UCSD-AML1 (cell line): ENCODE results near the gene PRAMEF8.
"Not testable (repeated sequence)": the region's sequence is repeated elsewhere in the genome, so short reads cannot be mapped to it uniquely, and the experiment has no call there.

ENCODE experiments used
- DNase-seq: peaks from one replicate; lab custom pipeline; 2025; ENCODE audit not compliant: unreplicated experiment; lab: John Stamatoyannopoulos, UW

Gene PRAMEF8

DNA sequence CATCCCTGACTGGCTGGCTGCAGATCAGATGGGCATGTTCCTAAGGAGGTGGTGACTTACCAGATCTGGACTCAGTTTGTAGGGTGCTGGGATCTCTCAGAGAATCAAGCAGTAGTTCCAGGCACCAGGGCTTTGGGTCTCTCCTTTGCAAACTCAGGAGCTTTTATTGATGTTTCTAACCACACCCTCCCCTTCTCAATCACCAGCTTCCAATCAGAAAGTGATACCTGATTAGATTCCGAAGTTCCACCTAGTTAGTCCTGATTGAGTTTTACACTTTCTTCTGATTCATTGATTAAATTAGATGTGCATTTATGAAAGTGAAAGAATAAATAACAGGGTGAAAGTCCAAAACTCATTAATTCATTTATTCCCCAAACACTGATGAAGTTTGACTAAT lies at the start of gene PRAMEF8:
Gene PRAMEF8, minus strand, starts transcription at position 101 of the 400 bp plus-strand sequence. CDS start 1,046 bp downstream, outside the sequence.
- not testable (repeated sequence) for DNase-seq

DNA sequence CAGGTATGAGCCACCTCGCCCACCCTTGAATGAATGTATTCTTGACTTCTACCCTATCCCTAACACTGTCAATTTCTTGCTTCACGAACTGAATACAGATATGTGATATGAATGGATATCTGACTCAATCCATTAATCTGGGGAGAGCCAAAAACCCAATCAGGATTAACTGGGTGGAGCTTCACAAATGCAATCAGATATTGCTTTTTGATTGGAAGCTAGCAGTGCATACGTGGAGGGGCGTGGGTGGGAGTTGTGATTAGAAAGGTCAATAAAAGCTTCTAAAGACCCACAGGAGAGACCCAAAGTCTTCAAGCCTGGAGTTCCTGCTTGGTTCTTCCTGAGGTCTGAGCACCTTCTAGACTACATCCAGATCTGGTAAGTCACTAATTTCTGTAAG lies 30.3 kb upstream of the PRAMEF8 start, which contains the start of gene PRAMEF15:
Gene PRAMEF15, plus strand, starts transcription at position 301 of the 400 bp plus-strand sequence. CDS start 2,827 bp downstream, outside the sequence.
- DNase-seq = not testable (repeated sequence)

DNA sequence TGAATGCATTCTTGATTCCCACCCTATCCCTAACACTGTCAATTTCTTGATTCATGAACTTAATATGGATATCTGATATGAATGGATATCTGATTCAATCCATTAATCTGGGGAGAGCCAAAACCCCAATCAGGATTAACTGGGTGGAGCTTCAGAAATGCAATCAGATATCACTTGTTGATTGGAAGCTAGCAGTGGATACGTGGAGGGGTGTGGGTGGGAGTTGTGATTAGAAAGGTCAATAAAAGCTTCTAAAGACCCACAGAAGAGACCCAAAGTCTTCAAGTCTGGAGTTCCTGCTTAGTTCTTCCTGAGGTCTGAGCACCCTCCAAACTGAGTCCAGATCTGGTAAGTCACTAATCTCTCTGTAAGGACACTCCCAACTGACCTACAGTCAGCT lies 18.3 kb upstream of the PRAMEF8 start, which contains the start of gene PRAMEF33:
Gene PRAMEF33, plus strand, starts transcription at position 301 of the 400 bp plus-strand sequence. CDS start 2,416 bp downstream, outside the sequence.
- DNase-seq = not testable (repeated sequence)

DNA sequence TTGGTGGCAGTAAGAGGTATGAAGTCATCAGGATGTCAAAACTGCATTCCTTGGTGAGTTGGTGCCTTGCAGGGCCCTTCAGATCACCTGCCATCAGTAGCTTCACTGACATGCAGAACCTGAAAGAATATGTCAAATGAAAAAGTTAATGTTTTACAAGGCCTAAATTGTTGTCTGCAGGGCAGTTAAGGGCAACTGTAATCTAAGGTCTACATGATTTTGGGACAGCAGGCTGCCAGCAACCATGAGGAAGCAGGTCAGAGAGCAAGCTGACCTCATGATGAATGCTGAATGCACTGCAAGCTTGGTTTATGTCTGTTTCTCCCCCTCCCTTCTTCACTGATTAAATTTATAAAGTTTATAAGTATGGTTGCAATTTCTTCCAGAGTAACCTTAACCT lies 17.3 kb upstream of the PRAMEF8 start:
- DNase-seq = not testable (repeated sequence)

DNA sequence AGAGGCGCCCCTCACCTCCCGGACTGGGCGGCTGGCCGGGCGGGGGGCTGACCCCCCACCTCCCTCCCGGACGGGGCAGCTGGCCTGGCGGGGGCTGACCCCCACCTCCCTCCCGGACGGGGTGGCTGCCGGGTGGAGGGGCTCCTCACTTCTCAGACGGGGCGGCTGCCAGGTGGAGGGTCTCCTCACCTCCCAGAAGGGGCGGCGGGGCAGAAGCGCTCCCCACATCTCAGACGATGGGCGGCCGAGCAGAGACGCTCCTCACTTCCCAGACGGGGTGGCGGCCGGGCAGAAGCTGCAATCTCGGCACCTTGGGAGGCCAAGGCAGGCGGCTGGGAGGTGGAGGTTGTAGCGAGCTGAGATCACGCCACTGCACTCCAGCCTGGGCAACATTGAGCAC lies 13.8 kb upstream of the PRAMEF8 start:
- DNase-seq = not testable (repeated sequence)

DNA sequence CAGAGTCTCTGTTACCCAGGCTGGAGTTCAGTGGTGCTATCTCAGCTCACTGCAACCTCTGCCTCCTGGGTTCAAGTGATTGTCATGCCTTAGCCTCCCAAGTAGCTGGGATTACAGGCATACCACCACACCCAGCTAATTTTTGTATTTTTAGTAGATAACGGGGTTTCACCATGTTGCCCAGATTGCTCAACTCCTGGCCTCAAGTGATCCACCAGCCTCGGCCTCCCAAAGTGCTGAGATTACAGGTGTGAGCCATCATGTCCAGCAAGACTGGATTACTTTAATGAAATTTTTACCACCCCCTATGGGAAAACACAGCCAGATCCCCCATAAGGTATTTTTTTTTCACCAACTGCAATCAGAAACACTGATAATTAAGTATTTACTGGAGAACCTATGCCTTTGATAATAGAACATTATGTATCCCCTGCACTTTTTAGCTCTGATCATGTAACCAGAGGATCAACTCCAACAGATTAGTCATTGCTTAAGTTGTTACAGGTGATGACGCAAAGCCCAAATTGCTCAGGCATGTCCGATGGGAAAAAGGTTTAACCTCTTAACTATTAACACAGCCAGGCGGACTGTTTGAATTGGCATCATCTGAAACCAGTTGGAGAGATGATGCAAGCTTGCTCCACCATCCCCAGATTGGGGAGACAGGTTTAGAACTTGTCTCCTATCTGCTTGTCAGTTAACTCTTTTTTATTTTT lies 12.4 kb upstream of the PRAMEF8 start:
- DNase-seq = not testable (repeated sequence)

DNA sequence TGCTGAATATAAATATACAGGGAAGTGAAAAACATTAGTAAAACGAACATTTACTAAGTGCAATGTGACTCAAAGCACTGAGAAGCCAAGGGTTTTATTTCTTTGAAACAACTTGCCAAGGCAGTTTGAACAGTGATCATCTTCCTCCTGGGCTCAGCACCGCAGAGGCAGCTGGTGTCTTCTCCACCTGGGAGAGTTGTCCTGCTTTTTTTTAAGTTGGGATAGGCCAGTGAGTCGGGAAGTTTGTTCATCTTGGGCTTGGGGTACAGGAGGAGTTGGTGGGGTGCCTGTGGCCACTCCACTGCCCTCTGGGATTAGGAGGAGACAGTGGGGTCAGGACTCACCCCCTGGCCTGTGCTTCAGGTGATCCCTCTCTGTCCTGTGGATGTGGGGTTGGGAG lies 4.1 kb upstream of the PRAMEF8 start:
- DNase-seq = not testable (repeated sequence)

DNA sequence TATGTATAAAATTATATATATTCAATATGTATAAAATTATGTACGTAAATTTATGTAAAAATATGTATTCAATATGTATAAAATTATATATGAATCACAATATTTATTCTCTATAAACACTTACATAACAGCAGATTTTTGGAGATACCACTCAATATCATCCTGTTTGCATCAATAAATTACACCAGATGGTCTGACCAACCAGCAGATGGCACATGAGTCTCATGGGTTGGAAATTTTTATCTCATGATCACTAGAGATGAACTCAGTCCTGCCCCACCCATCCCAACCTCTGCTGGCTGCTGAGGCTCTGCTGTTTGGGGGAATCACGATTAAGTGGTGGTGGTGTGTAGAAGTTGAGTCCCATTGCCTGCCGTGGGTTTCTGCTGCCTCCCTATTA lies 5.3 kb downstream of the PRAMEF8 start:
- DNase-seq = not testable (repeated sequence)

DNA sequence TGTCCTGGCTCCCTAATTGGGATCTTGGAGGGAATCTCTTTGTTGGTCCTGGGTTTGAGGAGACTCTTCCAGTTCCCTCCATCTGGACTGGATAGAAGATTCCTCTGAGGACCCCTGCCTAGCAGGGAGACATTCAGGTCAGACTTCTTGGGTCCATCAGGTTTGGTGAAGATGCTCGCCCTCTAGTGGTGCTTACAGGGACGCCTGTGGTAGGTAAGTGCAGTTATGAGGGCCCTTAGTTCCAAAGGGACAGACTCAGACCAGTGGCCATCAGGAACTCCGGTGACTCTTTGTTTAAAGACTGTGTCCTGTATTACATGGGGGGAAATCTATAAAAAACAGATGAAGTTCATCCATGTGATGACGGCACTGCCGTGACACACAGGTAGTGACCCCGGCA lies 7.9 kb downstream of the PRAMEF8 start:
- not testable (repeated sequence) for DNase-seq

DNA sequence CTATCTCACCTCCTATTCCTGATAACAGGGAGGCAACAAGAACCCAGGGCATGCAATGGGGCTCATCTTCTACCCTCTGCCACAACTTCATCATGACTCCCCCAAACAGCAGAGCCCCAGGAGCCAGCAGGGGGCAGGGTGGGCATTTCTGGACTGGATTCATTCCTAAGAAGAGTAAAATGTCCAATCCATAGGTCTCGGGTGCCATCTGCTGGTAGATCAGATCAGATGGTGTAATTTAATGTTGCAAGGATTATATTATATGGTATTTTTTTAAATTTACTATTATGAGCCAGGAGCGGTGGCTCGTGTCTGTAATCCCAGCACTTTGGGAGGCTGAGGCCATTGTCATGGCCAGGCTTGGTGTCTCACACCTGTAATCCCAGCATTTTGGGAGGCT lies 19.8 kb downstream of the PRAMEF8 start:
- DNase-seq = not testable (repeated sequence)

DNA sequence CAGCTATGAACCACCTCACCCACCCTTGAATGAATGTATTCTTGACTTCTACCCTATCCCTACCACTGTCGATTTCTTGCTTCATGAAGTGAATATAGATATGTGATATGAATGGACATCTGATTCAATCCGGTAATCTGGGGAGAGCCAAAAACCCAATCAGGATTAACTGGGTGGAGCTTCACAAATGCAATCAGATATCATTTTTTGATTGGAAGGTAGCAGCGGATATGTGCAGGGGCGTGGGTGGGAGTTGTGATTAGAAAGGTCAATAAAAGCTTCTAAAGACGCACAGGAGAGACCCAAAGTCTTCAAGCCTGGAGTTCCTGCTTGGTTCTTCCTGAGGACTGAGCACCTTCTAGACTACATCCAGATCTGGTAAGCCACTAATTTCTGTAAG lies 31.0 kb downstream of the PRAMEF8 start, which contains the start of gene PRAMEF5:
Gene PRAMEF5, plus strand, starts transcription at position 301 of the 400 bp plus-strand sequence. CDS start 5,071 bp downstream, outside the sequence.
- not testable (repeated sequence) for DNase-seq

DNA sequence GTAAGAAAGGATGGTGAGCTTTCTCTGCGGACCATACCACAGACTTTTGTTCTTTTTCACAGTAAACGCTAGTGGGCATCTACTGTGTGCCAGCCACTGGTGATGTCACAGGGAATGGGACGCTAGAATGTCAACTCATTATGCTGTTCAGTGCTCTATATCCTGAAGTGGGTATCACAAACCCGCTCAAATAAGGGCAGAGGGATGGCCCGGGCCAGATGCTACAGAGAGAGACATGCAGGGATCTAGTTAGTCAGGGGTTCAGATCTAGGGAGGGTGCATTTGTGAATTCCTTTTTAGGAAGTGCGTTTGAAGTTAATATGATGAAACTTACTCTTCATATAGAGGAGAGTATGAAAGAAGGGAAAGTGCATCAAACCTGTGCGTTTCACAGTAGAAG lies 37.8 kb downstream of the PRAMEF8 start:
- not testable (repeated sequence) for DNase-seq

DNA sequence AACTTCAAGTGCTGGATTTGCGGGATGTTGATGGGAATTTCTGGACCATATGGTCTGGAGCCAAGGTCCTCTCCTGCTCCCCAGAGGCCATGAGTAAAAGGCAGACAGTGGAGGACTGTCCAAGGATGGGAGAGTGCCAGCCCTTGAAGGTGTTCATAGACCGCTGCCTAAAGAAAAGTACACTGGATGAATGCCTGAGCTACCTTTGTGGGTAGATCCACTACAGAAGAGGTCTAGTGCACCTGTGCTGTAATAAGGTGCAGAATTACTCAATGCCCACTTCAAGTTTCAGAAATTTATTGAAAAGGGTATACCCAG lies 38.4 kb downstream of the PRAMEF8 start:
- DNase-seq = not testable (repeated sequence)

DNA sequence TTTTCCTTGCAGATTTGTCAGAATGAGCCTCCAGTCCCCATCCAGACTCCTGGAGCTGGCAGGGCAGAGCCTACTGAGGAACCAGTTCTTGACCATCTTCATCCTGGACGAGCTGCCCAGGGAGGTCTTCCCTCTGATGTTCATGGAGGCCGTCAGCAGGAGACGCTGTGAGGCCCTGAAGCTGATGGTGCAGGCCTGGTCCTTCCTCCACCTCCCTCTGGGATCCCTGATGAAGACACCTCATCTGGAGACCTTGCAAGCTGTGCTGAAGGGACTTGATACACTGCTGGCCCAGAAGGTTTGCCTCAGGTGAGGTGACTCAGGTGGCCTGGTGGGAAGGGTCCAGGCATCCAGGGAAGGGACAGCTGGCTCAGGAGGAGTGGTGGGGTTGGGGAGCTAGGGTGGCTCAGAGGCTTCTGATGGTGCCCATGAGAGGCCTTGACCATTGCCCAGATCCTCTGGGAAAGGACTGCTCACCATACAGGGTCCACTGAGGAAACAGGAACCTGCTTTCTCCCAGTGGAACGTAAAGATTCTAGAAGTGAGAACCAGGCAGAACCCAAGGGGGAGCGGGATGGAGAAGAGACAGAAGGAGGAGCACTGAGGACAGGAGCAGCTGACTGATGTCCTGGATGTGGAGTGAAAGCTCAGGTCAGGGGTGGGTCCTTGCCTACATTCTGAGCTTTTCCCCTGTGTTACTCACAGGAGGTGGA lies 38.9 kb downstream of the PRAMEF8 start:
- not testable (repeated sequence) for DNase-seq

DNA sequence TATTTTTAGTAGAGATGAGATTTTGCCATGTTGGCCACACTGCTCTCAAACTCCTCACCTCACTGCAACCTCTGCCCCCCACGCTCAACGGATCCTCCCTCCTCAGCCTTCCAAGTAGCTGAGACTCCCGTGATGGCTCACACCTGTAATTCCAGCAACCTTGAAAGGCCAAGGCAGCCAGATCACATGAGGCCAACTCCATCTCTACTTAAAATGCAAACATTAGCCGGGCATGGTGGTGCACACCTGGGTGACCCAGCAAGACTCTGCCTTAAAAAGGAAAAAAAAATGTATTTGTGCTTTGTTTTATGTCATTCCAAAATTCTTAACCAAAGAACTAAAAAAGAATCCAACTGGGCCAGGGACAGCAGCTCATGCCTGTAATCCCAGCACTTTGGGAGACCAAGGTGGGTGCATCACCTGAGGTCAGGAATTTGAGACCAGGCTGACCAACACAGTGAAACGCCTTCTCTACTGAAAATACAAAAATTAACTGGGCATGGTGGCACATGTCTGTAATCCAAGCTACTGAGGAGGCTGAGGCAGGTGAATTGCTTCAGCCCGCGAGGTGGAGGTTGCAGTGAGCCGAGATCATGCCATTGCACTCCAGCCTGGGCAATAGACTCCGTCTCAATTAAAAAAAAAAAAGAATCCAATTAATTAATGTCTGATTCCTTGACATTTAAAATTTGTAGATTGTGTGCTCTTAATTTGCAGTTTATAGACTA lies 41.2 kb downstream of the PRAMEF8 start:
- DNase-seq = not testable (repeated sequence)

DNA sequence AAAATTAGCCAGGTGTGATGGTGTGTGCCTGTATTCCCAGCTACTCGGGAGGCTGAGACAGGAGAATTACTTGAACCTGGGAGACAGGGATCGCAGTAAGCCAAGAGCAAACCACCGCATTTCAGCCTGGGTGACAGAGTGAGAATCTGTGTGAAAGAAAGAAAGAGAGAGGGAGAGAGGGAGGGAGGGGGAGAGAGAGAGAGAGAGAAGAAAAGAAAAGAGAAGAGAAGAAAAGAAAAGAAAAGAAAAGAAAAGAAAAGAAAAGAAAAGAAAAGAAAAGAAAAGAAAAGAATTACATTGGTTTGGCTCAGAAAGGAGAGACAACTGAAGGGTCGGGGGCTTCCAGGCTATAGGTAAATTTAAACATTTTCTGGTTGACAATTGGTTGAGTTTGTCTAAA lies 45.3 kb downstream of the PRAMEF8 start:
- not testable (repeated sequence) for DNase-seq

DNA sequence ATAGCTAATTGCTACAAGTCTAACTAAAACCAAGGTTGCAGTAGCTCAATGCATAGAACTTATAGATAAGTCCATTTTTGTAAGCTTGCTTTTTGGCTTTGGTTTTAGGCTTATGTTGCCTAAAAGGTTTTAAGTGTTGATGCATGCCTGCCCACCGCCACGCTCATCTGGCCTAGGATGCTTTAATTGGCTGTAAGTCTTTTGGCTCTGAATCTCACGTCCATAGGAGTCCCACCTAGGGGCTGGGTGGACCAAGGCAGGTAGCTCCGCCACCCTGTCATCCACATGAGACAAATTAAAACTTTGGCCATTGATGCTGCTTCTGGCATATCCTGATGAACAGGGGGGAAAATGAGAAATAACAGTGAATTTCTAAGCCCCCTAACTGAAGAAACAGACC lies 47.4 kb downstream of the PRAMEF8 start:
- DNase-seq = not testable (repeated sequence)

DNA sequence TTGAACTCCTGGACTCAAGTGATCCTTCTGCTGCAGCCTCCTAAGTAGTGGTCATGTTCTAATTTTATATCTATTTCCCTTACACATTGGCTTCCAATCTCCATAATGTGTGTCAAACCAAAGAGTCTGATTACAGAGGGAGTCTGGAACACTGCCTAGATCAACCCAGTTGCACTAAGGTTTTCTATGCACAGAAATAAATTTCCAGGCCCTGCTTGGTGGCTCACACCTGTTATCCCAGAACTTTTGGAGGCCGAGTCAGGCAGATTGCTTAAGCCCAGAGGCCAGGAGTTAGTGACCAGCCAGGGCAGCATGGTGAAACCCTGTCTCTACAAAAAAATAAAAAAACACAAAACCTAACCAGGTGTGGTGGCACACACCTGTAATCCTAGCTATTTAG lies 50.9 kb downstream of the PRAMEF8 start:
- DNase-seq = not testable (repeated sequence)

DNA sequence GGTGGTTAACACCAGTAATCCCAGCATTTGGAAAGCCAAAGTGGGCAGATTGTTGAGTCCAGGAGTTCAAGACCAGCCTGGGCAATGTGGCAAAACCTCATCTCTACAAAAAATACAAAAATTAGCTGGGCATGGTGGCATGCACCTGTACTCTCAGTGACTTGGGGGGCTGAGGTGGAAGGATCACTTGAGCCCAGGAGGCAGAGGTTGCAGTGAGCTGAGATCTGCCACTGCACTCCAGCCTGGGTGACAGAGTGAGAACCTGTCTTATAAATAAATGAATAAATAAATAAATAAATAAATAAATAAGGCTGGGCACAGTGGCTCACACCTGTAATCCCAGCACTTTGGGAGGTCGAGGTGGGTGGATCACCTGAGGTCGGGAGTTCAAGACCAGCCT lies 52.9 kb downstream of the PRAMEF8 start:
- DNase-seq = not testable (repeated sequence)
